HG02588 (cell line): ENCODE data around the gene ZSCAN9.

Experiments
- ATAC-seq: cut with Tn5 transposase; IDR thresholded peaks from one replicate; pipeline ENCODE4 v1.9.1; 2021; ENCODE audit warnings: mild to moderate bottlenecking, moderate library complexity; ENCODE audit not compliant: unreplicated experiment

Gene ZSCAN9

DNA sequence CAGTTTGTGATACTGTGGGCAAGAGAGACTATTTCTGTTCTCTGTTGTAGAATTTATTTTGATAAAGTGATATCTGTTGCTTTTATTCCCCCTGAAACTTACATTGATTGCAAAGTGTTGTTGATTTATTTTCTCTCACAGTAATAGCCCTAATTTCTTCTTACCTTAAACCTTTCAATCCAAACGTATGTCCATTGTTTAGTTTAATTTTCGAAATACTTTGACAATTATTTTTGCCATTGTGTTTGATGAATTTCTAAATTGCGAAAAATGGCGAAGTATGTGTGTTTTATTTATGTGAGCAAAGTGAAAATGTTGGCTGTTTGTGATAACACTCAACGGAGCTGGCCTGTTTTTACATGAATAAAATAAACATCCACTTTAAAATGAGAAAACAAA lies 41.5 kb downstream of the ZSCAN9 start:
- ATAC-seq: no peak

DNA sequence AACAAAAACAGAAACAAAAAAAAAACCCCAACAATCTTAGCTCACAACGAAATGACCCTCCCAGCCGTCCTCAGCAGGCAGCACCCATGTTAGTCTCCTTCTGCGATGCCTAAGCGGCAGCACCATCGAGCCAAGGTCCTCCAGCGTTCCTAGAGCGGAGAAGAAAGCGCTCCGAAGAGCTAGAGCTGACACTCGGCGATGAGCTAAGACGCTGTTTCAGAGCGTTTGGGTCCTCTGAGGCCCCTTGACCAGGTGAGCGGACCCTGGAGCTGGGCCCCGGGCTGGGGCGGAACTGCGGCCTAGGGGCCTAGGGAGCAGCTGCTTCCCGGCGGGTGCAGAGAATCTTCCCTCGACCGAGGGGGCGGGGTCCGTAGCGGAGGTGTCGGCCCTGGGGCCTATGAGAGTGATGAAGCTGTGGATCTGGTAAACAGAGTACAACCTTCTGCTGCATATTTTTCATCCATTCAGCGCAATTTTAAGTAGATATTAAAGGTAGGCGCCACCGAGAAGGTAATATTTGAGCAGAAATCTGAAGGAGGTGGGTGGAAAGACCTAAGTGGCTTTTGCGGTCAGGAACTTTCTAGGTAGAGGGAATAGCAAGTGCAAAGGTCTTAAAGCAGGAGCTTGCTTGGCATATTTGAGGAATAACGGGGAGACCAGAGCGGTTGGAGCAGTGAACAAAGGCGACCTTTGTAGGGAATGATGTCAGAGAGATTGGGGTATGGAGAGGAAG lies 42.1 kb downstream of the ZSCAN9 start, which contains the start of gene ZSCAN26:
ZSCAN26 (plus strand) TSS at position 182 of the 733 bp plus-strand sequence. CDS start 4,777 bp downstream, outside the sequence.
- ATAC-seq: peak; percentile 92

GRCh38 chr6:28267695-28268059 lies 42.6 kb downstream of the ZSCAN9 start:
- no peak for ATAC-seq

DNA sequence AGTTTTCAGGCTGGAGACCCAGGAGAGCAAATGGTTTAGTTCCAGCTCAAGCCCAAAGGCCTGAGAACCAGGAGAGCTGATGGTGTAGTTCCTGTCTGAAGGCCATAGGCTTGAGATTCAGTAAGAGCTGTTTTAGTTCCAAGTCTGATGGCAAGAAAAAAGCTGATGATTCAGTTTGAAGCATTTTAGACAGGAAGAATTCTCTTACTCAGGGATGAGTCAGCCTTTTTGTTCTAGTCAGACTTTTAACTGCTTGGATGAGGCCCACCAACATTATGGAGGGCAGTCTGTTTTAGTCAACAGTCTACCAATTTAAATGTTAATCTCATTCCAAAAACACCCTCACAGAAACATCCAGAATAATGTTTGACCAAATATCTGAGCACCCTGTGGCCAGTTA lies 44.4 kb downstream of the ZSCAN9 start:
- ATAC-seq: no peak

DNA sequence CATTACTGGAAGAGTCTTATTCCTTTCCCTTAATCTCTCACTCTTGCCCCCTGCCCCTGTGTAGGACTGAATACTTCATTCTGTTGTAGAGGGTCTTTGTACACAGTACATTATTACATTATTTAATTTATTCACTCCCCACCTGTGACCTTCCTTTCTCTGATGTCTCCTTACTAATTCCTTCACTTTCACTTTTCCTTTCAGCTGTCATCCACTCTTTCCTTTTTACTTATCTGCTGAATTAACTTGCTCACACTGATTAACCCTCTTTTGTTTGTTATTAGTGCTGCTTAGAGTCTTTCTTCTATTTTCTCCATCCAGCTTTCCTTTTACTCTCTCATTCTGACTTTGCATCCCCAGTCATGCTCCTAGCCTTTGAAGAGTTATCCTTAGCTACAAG lies 49.8 kb downstream of the ZSCAN9 start:
- no peak for ATAC-seq

- no peak for ATAC-seq
These were observed 52.7 kb downstream of the ZSCAN9 start for GRCh38 chr6:28277746-28278145.

DNA sequence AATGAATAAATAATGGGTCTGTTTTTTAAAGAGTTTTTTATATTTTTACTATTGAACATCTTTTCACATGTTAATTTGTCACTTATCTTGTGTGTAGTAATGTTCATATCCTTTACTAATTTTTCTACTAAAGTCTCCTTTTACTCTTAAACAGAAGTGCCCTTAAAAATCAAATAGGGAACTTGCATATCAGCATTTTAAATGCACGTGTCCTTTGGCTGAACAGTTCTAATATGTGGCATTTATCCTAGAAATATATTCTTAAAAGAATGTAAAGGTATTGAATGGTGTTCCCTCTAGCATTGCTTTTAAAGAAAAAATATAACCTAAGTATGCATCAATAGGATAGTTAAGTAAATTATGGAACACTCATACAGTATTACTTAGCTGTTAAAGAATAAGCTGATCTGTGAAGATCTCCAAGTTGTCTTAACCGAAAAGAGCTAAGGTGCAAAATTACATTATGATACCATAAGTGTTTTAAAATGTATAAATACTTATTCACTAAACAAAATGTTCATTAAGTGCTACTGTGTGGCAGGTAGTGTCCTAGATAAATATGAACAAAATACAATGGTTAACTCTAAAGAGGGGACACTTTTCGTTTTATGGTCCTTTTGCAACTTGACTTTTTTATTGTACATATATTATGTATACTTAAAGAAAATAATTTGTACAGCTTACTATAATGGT lies 55.7 kb downstream of the ZSCAN9 start:
- no peak for ATAC-seq

GRCh38 chr6:28281288-28282064 lies 56.4 kb downstream of the ZSCAN9 start, which contains the start of gene PGBD1:
PGBD1 (plus strand) TSS chr6:28281572; CDS start chr6:28283814, 2,242 bp downstream.
- ATAC-seq: peak; percentile 86

GRCh38 chr6:28282926-28283325 lies 57.9 kb downstream of the ZSCAN9 start:
- no peak for ATAC-seq
